ENCODE data around the gene MLN.

- TF ChIP-seq CTCF (IDR thresholded peaks at IDR 0.05; ENCODE audit: low read length): no peak
- no peak for TF ChIP-seq EZH2 (optimal IDR thresholded peaks at IDR 0.05; ENCODE audit: low read depth, low read length)
Observed at GRCh38 chr6:33770833-33771145, 33.0 kb downstream of the MLN start.
